ENCODE measurements around the gene SLC24A4. TPM values are rescaled to one million over a fixed set of nuclear protein-coding genes. Genes with fewer than 3 reads are reported as not detected.

The SLC24A4 gene
- total RNA-seq, 4 donors from 2014 or later: 0.08 to 0.37 (median 0.22) TPM

GRCh38 chr14:92415969-92416368 lies 93.0 kb downstream of the SLC24A4 start:
- WGBS, 2 donors: 85 to 92% methylated on average over 9 of the region's 9 CpGs
- intact Hi-C loops (cut with DNase I; ENCODE audit: low total_unique reads): no loop called here
- TF ChIP-seq CTCF (IDR thresholded peaks at IDR 0.05) (no peak), POLR2A (IDR thresholded peaks at IDR 0.05) (no peak)
- no peak for DNase-seq (ENCODE audit: low spot score in 2 of 2)
- H3K4me3 ChIP-seq (ENCODE audit: low read depth, poor library complexity, severe bottlenecking): no peak overlapping the region

GRCh38 chr14:92416544-92416943 lies 93.6 kb downstream of the SLC24A4 start:
- TF ChIP-seq POLR2A (IDR thresholded peaks at IDR 0.05) (no peak), CTCF (IDR thresholded peaks at IDR 0.05) (no peak)
- intact Hi-C loops (cut with DNase I; ENCODE audit: low total_unique reads): no loop called here
- no peak for DNase-seq (ENCODE audit: low spot score in 2 of 2)
- H3K4me3 ChIP-seq (ENCODE audit: low read depth, poor library complexity, severe bottlenecking): no peak overlapping the region
- WGBS, 2 donors: 64 to 72% methylated on average over 2 of the region's 2 CpGs

- DNase-seq (ENCODE audit: low spot score in 2 of 2): peak in 1 of 2 donors; percentile 22
- WGBS, 2 donors: 89 to 93% methylated on average over 3 of the region's 3 CpGs
Measured at GRCh38 chr14:92417759-92418158, 94.8 kb downstream of the SLC24A4 start.

GRCh38 chr14:92421751-92422150 lies 98.8 kb downstream of the SLC24A4 start:
- intact Hi-C loops (cut with DNase I; ENCODE audit: low total_unique reads): no loop called here
- WGBS, 2 donors: 13 to 28% methylated on average over 6 of the region's 6 CpGs
- TF ChIP-seq POLR2A (IDR thresholded peaks at IDR 0.05): no peak
- TF ChIP-seq CTCF (IDR thresholded peaks at IDR 0.05): no peak
- no peak overlapping the region for H3K4me3 ChIP-seq (ENCODE audit: low read depth, poor library complexity, severe bottlenecking)
- no peak for DNase-seq (ENCODE audit: low spot score in 2 of 2)

More at GRCh38 chr14:92417759-92418158, 94.8 kb downstream of the SLC24A4 start:
- no peak overlapping the region for H3K4me3 ChIP-seq (ENCODE audit: low read depth, poor library complexity, severe bottlenecking)
- intact Hi-C loops (cut with DNase I; ENCODE audit: low total_unique reads): no loop called here
- TF ChIP-seq CTCF (IDR thresholded peaks at IDR 0.05) (no peak), POLR2A (IDR thresholded peaks at IDR 0.05) (no peak)

GRCh38 chr14:92425101-92425500 lies 102.1 kb downstream of the SLC24A4 start:
- TF ChIP-seq CTCF (IDR thresholded peaks at IDR 0.05) (no peak), POLR2A (IDR thresholded peaks at IDR 0.05) (no peak)
- intact Hi-C loops (cut with DNase I; ENCODE audit: low total_unique reads): no loop called here
- no peak for DNase-seq (ENCODE audit: low spot score in 2 of 2)
- H3K4me3 ChIP-seq (ENCODE audit: low read depth, poor library complexity, severe bottlenecking): no peak overlapping the region

GRCh38 chr14:92426237-92426636 lies 103.3 kb downstream of the SLC24A4 start:
- 34 to 52% methylated on average over 4 of the region's 4 CpGs for WGBS, 2 donors
- no peak overlapping the region for H3K4me3 ChIP-seq (ENCODE audit: low read depth, poor library complexity, severe bottlenecking)
- TF ChIP-seq POLR2A (IDR thresholded peaks at IDR 0.05) (no peak), CTCF (IDR thresholded peaks at IDR 0.05) (no peak)
- intact Hi-C loops (cut with DNase I; ENCODE audit: low total_unique reads): no loop called here
- DNase-seq (ENCODE audit: low spot score in 2 of 2): no peak
